ENCODE results near the gene NLRP6. TPM values are rescaled to one million over a fixed set of nuclear protein-coding genes. Genes with fewer than 3 reads are reported as not detected.

The NLRP6 gene
- total RNA-seq, 1 donor from 2014 or later: 0.49 TPM

DNA sequence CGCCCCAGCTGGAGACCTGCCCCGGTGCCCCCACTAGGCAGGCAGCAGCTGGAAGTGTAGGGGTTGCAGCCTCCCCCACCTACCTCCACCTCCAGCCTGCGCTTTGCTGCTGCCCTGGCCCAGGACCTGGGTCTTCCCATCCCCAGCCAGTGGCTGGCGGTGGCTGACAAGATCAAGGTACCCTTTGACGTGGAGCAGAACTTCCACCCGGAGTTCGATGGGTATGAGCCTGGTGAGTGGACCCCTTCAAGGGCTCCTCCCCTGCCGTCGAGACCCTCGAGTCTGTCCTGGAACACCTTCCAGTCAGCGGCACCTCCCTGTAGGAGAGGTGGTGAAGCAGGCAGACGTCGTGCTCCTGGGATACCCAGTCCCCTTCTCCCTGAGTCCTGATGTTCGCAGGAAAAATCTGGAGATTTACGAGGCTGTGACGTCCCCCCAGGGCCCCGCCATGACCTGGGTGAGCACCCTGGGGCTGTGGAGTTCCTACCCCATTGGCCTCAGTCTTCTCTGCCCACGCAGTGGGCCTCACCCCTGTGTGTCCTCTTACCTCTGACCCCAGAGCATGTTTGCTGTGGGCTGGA is 15.2 kb downstream of the NLRP6 start:
- intact Hi-C loops (cut with DNase I): no loop called here
- DNase-seq (ENCODE audit: extremely low spot score in 2 of 2): no peak
- Histone ChIP-seq H3K36me3 (no peaks in the 10 kb centered on the region), H3K27ac (no peak overlapping the region), H3K4me1 (peaks cover 26% of the 10 kb centered on the region), H3K27me3 (no peaks in the 10 kb centered on the region), H3K9me3 (no peaks in the 10 kb centered on the region), H3K4me3 (no peak overlapping the region)
- TF ChIP-seq POLR2A (IDR thresholded peaks at IDR 0.05): no peak
- no peak for TF ChIP-seq POLR2AphosphoS5 (IDR thresholded peaks at IDR 0.05; ENCODE audit: insufficient read depth in 1 of 2, low read depth in 1 of 2)
- no peak for TF ChIP-seq CTCF (IDR thresholded peaks at IDR 0.05)

GRCh38 chr11:293852-294661 is 15.8 kb downstream of the NLRP6 start:
- no peak overlapping the region for H3K27ac ChIP-seq
- peaks cover 29% of the 10 kb centered on the region for H3K4me1 ChIP-seq
- no peaks in the 10 kb centered on the region for H3K36me3 ChIP-seq
- TF ChIP-seq POLR2A (IDR thresholded peaks at IDR 0.05) (no peak), CTCF (IDR thresholded peaks at IDR 0.05) (no peak), POLR2AphosphoS5 (IDR thresholded peaks at IDR 0.05; ENCODE audit: insufficient read depth in 1 of 2, low read depth in 1 of 2) (no peak)
- no peak overlapping the region for H3K4me3 ChIP-seq
- intact Hi-C loops (cut with DNase I): no loop called here
- no peak for DNase-seq (ENCODE audit: extremely low spot score in 2 of 2)
- no peaks in the 10 kb centered on the region for H3K27me3 ChIP-seq
- H3K9me3 ChIP-seq: no peaks in the 10 kb centered on the region

DNA sequence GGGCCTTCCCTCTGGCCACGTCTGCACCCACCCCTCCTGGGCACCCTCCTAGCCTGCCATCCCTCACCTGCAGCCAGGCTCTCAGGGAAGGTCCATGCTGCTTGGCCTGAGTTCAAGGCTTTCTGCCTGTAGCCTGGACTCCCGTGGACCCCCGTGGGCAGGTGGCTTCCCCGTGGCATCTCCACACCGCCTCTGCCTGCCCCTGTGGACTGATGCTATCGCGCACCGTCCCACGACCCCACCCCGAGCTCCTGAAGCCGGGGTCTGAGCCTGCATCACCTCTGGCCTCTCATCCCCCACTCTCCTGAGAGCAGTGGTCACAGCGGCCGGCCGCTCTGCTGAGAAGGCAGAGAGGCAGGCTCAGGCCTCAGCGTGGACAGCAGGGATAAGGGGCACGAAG is 16.6 kb downstream of the NLRP6 start:
- Histone ChIP-seq H3K27me3 (peaks cover 7% of the 10 kb centered on the region), H3K36me3 (no peaks in the 10 kb centered on the region), H3K9me3 (no peaks in the 10 kb centered on the region), H3K4me3 (no peak overlapping the region), H3K4me1 (peaks cover 26% of the 10 kb centered on the region), H3K27ac (no peak overlapping the region)
- intact Hi-C loops (cut with DNase I): no loop called here
- TF ChIP-seq POLR2AphosphoS5 (IDR thresholded peaks at IDR 0.05; ENCODE audit: insufficient read depth in 1 of 2, low read depth in 1 of 2): no peak
- no peak for TF ChIP-seq POLR2A (IDR thresholded peaks at IDR 0.05)
- no peak for TF ChIP-seq CTCF (IDR thresholded peaks at IDR 0.05)
- DNase-seq (ENCODE audit: extremely low spot score in 2 of 2): no peak

DNA sequence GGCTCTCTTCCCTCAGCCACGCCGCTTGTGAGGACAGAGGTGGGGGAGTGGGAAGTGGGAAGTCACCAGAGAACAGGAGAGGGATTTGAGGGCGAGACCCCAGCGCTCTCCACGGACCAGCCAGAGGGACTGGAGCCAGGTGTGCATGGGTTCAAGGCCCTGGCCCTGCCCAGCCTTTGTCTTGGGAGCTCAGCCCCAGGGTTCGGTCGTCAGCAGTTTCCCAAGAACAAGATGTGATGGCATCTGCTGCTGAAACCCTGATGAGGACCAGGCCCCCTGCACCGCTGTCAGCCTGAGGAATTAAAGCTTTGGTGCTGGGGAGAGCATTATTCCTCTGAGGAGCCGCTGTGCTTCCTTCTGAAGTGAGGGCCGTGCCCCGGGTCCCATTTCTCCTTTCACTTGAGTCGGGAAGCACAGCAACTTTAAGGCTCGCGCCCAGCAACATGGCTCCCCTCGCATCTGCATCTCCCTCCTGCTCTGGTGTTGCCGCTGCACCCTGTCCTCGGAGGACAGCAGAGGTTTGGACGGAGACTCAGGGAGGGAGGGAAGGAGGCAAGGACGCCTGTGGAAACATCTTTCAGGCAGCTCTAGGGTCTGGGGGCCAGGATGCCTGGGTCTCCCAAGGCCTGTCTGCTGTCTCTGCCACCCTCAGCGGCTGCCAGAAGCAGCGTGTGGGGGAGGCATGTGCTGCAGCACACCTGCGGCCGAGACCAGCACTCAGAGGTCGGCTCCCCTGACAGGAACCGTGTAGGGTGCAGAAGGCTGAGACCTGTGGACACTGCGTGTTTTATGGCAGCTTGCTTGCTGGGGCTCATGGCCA is 17.4 kb downstream of the NLRP6 start:
- no peak for DNase-seq (ENCODE audit: extremely low spot score in 2 of 2)
- H3K36me3 ChIP-seq: no peaks in the 10 kb centered on the region
- no peak for TF ChIP-seq POLR2AphosphoS5 (IDR thresholded peaks at IDR 0.05; ENCODE audit: insufficient read depth in 1 of 2, low read depth in 1 of 2)
- no peak for TF ChIP-seq CTCF (IDR thresholded peaks at IDR 0.05)
- TF ChIP-seq POLR2A (IDR thresholded peaks at IDR 0.05): no peak
- H3K9me3 ChIP-seq: no peaks in the 10 kb centered on the region
- H3K4me3 ChIP-seq: no peak overlapping the region
- intact Hi-C loops (cut with DNase I): no loop called here
- H3K27me3 ChIP-seq: peaks cover 8% of the 10 kb centered on the region
- peaks cover 31% of the 10 kb centered on the region for H3K4me1 ChIP-seq
- H3K27ac ChIP-seq: no peak overlapping the region
